Duodenal mucosa (tissue), 2 donors: ENCODE measurements around the gene IQGAP2.

Experiments used
- H3K27ac ChIP-seq: one replicate; pipeline ENCODE4 v1.7.0; 2013; ENCODE audit warnings: low read depth, low read length
- H3K27me3 ChIP-seq, 2 donors: one replicate each; pipeline ENCODE4 v1.7.0; 2013; ENCODE audit warnings: low read length in 2 of 2, control low read depth in 1 of 2; ENCODE audit not compliant: insufficient read depth in 2 of 2, control insufficient read depth in 1 of 2
- H3K36me3 ChIP-seq, 2 donors: one replicate each; pipeline ENCODE4 v1.7.0; 2013; ENCODE audit warnings: low read length in 2 of 2, control low read depth in 1 of 2; ENCODE audit not compliant: insufficient read depth in 2 of 2, control insufficient read depth in 1 of 2
- H3K4me1 ChIP-seq, 2 donors: one replicate each; pipeline ENCODE4 v1.7.0; 2013; ENCODE audit warnings: low read length in 2 of 2, control low read depth in 1 of 2; ENCODE audit not compliant: insufficient read depth in 2 of 2, control insufficient read depth in 1 of 2
- H3K4me3 ChIP-seq, 2 donors: one replicate each; pipeline ENCODE4 v1.7.0; 2013; ENCODE audit warnings: low read length in 2 of 2, low read depth in 1 of 2
- H3K9ac ChIP-seq, 2 donors: one replicate each; pipeline ENCODE4 v1.7.0; 2013; ENCODE audit warnings: low read length in 2 of 2, low read depth in 1 of 2
- H3K9me3 ChIP-seq, 2 donors: one replicate each; pipeline ENCODE4 v1.7.0; 2013; ENCODE audit warnings: low read length in 2 of 2, control low read depth in 1 of 2; ENCODE audit not compliant: control insufficient read depth in 1 of 2

Gene IQGAP2

DNA sequence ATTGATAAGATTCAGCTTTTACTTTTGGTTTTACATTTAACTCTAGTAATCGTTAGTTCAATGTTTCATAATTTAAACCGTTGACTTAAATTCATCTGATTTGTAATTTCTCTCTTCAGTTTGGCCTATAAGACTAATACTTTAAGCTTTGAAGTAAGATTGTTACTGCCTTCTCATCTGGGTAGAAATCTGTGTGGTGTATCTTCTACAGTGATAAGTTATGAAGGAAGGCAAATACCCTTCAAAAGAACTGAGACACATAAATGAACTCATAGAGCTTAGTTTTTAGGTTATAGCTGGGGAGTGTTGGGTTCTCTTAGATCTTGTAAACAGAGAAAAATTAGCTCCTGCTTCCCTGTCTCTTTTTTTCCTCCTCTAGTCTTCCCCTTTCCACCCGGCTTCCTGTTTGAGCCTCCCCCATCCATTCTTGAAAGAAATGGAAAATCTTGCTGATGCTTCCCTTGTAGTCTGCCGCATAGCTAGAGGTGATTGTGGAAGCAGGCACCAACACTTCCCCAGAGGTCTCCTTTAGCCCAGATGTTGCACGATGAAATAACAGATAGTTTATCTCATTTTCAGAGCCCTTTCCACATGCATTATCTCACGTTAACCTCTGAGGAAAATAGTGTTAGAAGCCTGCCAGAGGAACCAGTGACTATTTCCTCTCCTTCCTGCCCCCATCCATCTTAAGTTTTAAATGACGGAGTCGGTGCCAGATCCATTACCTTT is 222.2 kb downstream of the IQGAP2 start:
- Histone ChIP-seq H3K36me3 (peaks cover 0 to 9% of the 10 kb centered on the region in 2 donors), H3K9me3 (no peaks in the 10 kb centered on the region), H3K4me3 (no peak overlapping the region), H3K9ac (no peak overlapping the region), H3K27me3 (no peaks in the 10 kb centered on the region), H3K27ac (no peak overlapping the region), H3K4me1 (no peaks in the 10 kb centered on the region)

DNA sequence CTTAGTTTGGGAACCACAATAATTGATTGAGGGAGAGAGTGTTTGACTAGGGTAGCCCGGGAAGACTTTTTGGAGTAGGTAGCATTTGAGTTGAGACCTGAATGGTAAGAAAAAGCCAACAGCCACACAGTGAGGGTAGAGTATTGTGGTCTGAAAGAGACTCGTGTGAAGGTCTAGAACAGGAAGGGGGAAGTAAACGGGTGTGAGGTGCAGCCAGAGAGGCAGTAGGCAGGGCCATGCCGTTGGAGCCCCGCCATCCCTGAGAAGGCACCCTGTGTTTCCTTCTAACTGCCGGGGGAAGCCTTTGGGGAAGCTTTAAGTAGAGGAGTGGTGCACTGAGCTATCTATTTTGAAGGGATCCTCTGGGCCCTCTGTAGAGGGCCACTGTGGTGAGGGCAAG is 223.7 kb downstream of the IQGAP2 start:
- H3K9ac ChIP-seq, result no peak overlapping the region
- no peaks in the 10 kb centered on the region for H3K4me1 ChIP-seq
- H3K9me3 ChIP-seq, result no peaks in the 10 kb centered on the region
- no peaks in the 10 kb centered on the region for H3K27me3 ChIP-seq
- H3K36me3 ChIP-seq, result peaks cover 0 to 9% of the 10 kb centered on the region in 2 donors
- H3K27ac ChIP-seq, result no peak overlapping the region
- no peak overlapping the region for H3K4me3 ChIP-seq

DNA sequence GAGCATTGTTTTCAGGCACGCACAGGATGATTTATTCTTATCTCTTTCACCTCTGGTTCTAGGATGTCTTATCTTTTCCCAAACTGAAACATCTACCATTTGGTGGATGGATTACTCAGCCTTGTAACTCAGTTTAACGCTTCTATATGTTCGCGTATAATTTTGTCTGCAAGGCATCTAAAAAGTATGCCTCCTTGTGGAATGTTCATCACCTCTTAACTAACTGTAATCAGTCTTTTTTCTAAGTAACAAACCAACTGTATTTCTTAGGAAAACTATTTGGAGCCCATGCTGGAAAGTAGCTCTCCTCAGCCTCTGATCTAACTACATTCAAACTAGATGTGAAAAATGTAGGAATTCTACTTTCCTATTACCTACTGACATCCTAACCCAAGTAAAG is 231.6 kb downstream of the IQGAP2 start:
- H3K9me3 ChIP-seq, result no peaks in the 10 kb centered on the region
- H3K9ac ChIP-seq, result no peak overlapping the region
- H3K27ac ChIP-seq, result no peak overlapping the region
- no peaks in the 10 kb centered on the region for H3K4me1 ChIP-seq
- no peaks in the 10 kb centered on the region for H3K27me3 ChIP-seq
- peaks cover 0 to 6% of the 10 kb centered on the region in 2 donors for H3K36me3 ChIP-seq
- H3K4me3 ChIP-seq, result no peak overlapping the region

DNA sequence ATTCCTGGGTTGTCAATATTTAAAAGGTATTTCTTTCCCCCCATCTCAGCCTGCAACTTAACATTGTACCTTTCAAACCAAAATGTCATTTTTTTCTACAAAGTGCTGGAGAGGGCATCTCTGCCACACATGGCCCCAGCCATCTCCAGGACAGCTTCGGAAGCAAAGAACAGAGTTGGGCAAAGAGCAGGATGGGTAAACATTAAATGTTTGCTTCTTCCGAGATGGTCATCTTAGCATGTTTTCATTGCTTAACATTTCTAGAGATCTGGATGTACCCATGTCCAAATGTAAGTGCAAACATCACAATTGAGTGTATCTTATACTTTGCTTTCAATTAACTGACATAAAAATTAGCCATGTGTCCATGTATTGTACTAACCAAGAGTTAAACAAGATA is 234.4 kb downstream of the IQGAP2 start:
- no peaks in the 10 kb centered on the region for H3K27me3 ChIP-seq
- H3K36me3 ChIP-seq, result peaks cover 0 to 9% of the 10 kb centered on the region in 2 donors
- no peak overlapping the region for H3K9ac ChIP-seq
- H3K4me1 ChIP-seq, result no peaks in the 10 kb centered on the region
- H3K9me3 ChIP-seq, result no peaks in the 10 kb centered on the region
- H3K27ac ChIP-seq, result no peak overlapping the region
- no peak overlapping the region for H3K4me3 ChIP-seq

DNA sequence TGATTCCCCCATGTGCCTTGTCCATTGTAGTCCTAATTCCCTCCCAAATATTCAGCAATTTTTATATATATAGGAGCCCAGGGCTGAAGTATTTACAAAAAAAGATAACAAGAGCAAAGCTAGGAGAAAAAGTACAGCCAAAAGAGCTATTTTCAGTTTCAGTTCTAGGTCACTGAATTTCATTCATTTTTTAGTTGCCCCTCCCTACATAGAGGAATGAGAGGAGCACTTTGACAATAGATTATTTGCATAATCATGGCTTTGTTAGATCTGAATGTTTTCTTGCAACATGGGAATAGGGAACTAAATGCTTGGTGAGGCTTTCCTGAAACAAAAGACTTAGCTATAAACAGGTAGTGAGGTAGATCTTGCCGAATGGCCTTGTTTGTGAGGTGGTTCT is 235.4 kb downstream of the IQGAP2 start:
- Histone ChIP-seq H3K4me3 (no peak overlapping the region), H3K9ac (no peak overlapping the region), H3K9me3 (no peaks in the 10 kb centered on the region)

DNA sequence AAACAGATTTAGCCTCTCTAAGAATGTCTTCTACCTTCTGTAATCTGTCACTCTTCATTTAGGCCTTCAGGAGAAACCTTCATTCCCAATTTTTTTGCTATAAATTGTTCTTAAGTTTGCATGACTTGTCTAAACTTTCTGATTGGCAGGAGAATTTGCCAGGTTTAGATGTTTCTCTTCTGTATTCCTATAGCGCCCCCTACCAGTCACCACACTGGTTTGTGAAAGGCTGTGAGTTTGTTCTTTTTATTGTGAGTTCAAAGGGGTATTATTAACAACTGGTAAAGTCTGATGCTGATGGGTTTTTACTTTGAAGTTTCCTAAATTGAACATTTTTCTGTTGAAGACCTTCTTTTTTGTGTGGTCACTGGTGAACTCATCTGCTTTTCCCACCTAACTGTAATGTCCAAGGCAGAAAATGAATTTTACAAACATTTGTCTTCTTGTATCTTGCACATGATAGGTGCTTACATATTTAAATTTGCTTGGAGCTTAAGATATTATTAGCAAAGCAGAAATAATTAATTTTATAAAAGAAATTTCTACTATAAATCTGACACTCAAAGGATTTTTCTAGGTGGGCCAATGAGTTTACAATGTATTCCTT is 238.5 kb downstream of the IQGAP2 start:
- Histone ChIP-seq H3K27ac (no peak overlapping the region), H3K4me3 (no peak overlapping the region), H3K4me1 (no peaks in the 10 kb centered on the region), H3K27me3 (no peaks in the 10 kb centered on the region), H3K9ac (no peak overlapping the region), H3K36me3 (peaks cover 0 to 15% of the 10 kb centered on the region in 2 donors), H3K9me3 (no peaks in the 10 kb centered on the region)

More for the DNA sequence above, 235.4 kb downstream of the IQGAP2 start:
- H3K36me3 ChIP-seq, result peaks cover 0 to 12% of the 10 kb centered on the region in 2 donors
- no peaks in the 10 kb centered on the region for H3K4me1 ChIP-seq
- no peak overlapping the region for H3K27ac ChIP-seq
- no peaks in the 10 kb centered on the region for H3K27me3 ChIP-seq

DNA sequence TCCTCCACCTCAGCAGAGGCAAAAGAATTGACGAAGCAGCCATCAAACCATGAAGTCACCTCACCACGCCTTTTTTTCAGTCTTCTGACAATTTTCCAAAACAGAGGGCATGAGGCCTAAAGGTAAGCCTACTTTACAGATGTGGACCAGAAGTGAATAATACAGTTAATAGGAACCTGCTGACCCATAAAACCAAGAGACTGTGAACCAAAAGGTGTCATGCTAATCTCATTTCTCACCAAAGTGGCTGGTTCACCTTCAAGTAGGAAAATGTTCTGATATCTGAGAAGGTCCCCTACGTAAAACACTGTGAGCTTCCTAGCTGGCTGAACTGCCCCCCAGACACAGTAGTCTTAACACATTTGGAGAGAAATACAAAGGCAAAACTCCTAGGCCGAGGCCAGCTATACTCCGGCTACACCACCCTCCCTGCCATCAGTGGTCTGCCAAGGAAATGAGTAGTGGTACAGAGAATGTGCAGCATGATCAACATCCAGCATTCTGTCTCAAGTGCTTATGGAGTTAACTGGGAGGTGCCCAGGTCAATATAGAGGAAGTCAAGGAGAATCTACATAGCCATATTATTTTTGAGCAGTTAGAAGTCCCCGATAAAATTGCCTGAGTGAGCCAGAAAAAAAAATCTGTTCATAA is 239.4 kb downstream of the IQGAP2 start:
- H3K27me3 ChIP-seq, result no peaks in the 10 kb centered on the region
- H3K9ac ChIP-seq, result no peak overlapping the region
- H3K4me1 ChIP-seq, result no peaks in the 10 kb centered on the region
- no peak overlapping the region for H3K4me3 ChIP-seq
- peaks cover 0 to 16% of the 10 kb centered on the region in 2 donors for H3K36me3 ChIP-seq
- H3K27ac ChIP-seq, result no peak overlapping the region
- no peaks in the 10 kb centered on the region for H3K9me3 ChIP-seq

DNA sequence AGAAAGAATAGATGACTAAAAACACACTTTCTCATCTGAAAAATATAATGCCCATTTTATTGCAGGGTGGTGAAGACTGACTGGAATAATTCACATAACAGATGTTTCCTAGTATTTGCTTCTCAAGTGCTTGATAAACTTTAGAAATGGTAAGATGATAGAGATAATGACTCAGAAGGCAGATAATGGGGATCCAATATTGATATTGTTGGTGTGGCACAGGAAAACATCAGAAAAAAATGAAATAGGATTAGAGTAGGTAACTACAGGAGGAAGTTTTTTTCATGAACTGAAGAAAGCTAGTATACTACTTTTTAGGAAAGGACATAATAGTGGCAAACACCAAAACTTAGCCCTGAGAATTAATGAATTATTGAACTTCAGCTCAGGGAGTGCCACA is 240.3 kb downstream of the IQGAP2 start:
- Histone ChIP-seq H3K4me3 (no peak overlapping the region), H3K9ac (no peak overlapping the region), H3K4me1 (no peaks in the 10 kb centered on the region)

DNA sequence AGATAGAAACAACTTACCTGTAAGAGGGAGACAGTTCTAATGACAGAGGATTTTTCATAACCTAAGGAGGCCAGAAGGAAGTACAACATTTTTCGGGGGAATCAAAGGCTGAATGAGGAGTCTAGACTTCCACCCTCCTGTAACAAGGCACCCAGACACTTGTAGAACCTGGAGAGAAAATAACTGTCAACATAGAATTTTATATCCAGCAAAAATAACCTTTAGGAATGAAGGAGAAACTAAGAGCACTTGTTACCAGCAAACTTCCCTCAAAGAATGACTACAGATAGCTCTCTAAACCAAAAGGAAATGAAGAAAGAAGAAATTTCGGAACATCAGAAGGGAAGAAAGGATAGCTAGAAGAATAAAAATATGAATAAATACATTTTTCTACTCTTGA is 246.1 kb downstream of the IQGAP2 start:
- H3K36me3 ChIP-seq, result peaks cover 17 to 21% of the 10 kb centered on the region in 2 donors
- no peak overlapping the region for H3K9ac ChIP-seq
- peaks cover 6 to 10% of the 10 kb centered on the region in 2 donors for H3K9me3 ChIP-seq
- no peak overlapping the region for H3K27ac ChIP-seq
- H3K4me1 ChIP-seq, result no peaks in the 10 kb centered on the region
- no peaks in the 10 kb centered on the region for H3K27me3 ChIP-seq
- no peak overlapping the region for H3K4me3 ChIP-seq

More for the DNA sequence above, 240.3 kb downstream of the IQGAP2 start:
- H3K27ac ChIP-seq, result no peak overlapping the region
- H3K36me3 ChIP-seq, result peaks cover 8 to 24% of the 10 kb centered on the region in 2 donors
- peaks cover 0 to 2% of the 10 kb centered on the region in 2 donors for H3K9me3 ChIP-seq
- H3K27me3 ChIP-seq, result no peaks in the 10 kb centered on the region

DNA sequence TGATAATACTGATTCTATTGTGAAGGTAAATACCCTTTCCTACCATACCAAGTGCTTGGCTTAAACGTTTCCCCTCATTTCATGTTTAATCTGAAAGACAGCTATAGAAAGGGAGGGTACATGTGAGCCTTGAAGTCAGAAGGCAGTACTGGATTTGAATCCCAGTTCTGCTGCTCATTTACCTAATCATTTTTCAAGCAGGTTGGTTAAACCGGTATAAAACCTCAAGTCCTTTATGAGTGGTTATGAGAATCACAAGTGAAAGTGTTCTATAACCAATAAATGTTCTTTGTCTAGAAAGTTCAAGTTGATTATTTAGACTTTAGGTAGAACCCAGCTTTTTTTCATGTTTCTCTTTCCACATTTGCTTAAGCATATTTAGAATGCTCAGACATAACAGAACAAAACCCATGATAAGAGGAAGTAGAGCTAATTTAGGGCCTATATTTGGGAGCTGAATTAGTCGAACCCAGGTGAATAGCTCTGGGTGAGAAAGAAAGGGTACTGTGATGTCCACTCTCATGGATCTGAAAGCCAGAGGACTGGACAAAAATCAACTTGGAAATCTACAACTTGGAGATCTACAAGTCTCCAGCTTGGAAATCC is 249.8 kb downstream of the IQGAP2 start:
- H3K4me1 ChIP-seq, result no peaks in the 10 kb centered on the region
- H3K27ac ChIP-seq, result no peak overlapping the region
- H3K27me3 ChIP-seq, result no peaks in the 10 kb centered on the region
- peaks cover 6 to 10% of the 10 kb centered on the region in 2 donors for H3K9me3 ChIP-seq
- H3K4me3 ChIP-seq, result no peak overlapping the region
- no peak overlapping the region for H3K9ac ChIP-seq
- H3K36me3 ChIP-seq, result peaks cover 20% of the 10 kb centered on the region in 2 donors
